CD4-positive, alpha-beta T cell (primary cell): ENCODE data around the gene RBM19. TPM values are rescaled to one million over a fixed set of nuclear protein-coding genes. Genes with fewer than 3 reads are reported as not detected.

Source experiments
- ATAC-seq: fragments of 200-7000 bp; cut with Tn5 transposase; one replicate; pipeline ENCODE4 v1.10.0; 2022; ENCODE audit warnings: mild to moderate bottlenecking; ENCODE audit not compliant: poor library complexity
- CTCF ChIA-PET: fragments of 350-600 bp; sonication (Branson Sonifier 250); formaldehyde crosslinking; loops from one replicate; lab custom pipeline; 2021; ENCODE audit warnings: antibody characterized with exemption, inconsistent platforms; lab: Charles Lee
- POLR2A ChIA-PET: fragments of 350-600 bp; sonication (Branson Sonifier 250); formaldehyde crosslinking; loops from one replicate; lab custom pipeline; 2021; ENCODE audit warnings: antibody characterized with exemption, inconsistent platforms; lab: Charles Lee
- DNase-seq, 14 experiments: peaks; one replicate each; pipeline ENCODE4 v3.0.0-alpha.2; 2013 to 2020; ENCODE audit warnings: mixed read lengths in 2 of 14
- H3K27ac ChIP-seq, 2 donors: one replicate each; pipeline versions ENCODE4 v1.5.1 to v1.7.0; 2013; ENCODE audit warnings: low read length in 2 of 2, low read depth in 1 of 2, mild to moderate bottlenecking in 1 of 2
- H3K27me3 ChIP-seq, 2 experiments: 1 replicate in 1 of 2; 2 replicates in 1 of 2; pipeline versions ENCODE4 v1.6.1 to v1.7.0; 2013; ENCODE audit warnings: low read length in 2 of 2, control low read depth in 1 of 2, mild to moderate bottlenecking in 1 of 2, moderate library complexity in 1 of 2; ENCODE audit not compliant: insufficient read depth in 2 of 2, control insufficient read depth in 1 of 2
- H3K36me3 ChIP-seq: one replicate; pipeline ENCODE4 v1.6.1; 2013; ENCODE audit warnings: low read length, control low read depth; ENCODE audit not compliant: insufficient read depth
- H3K4me1 ChIP-seq: one replicate; pipeline ENCODE4 v1.6.1; 2013; ENCODE audit warnings: low read length, control low read depth; ENCODE audit not compliant: insufficient read depth
- H3K4me3 ChIP-seq: one replicate; pipeline ENCODE4 v1.5.1; 2013; ENCODE audit warnings: mild to moderate bottlenecking, low read length, moderate library complexity
- H3K9me3 ChIP-seq, 2 experiments: 1 replicate in 1 of 2; 2 replicates in 1 of 2; pipeline versions ENCODE4 v1.6.1 to v1.7.0; 2013; ENCODE audit warnings: low read length in 2 of 2, mild to moderate bottlenecking in 2 of 2, control low read depth in 1 of 2, moderate library complexity in 1 of 2; ENCODE audit not compliant: control insufficient read depth in 1 of 2, insufficient read depth in 1 of 2
- H3K27ac Mint-ChIP-seq: one replicate; pipeline ENCODE4 v1.8.0; 2020; ENCODE audit warnings: mixed read lengths
- H3K27me3 Mint-ChIP-seq: one replicate; pipeline ENCODE4 v1.8.0; 2021; ENCODE audit warnings: mixed read lengths
- H3K36me3 Mint-ChIP-seq: one replicate; pipeline ENCODE4 v1.8.0; 2021; ENCODE audit warnings: low read depth, mixed read lengths
- H3K4me1 Mint-ChIP-seq: one replicate; pipeline ENCODE4 v1.8.0; 2021; ENCODE audit warnings: low read depth, mixed read lengths
- H3K4me3 Mint-ChIP-seq: one replicate; pipeline ENCODE4 v1.8.0; 2020; ENCODE audit warnings: mild to moderate bottlenecking, mixed read lengths
- H3K9me3 Mint-ChIP-seq: one replicate; pipeline ENCODE4 v1.8.0; 2020; ENCODE audit warnings: mixed read lengths
- CTCF ChIP-seq: fragments of 200-600 bp; IDR thresholded peaks from one replicate; pipeline ENCODE4 v1.8.0; 2022; ENCODE audit warnings: antibody characterized with exemption, mild to moderate bottlenecking
- intact Hi-C, 2 experiments: fragments of 100-400 bp; cut with DNase I in 1 of 2; cut with micrococcal nuclease in 1 of 2; formaldehyde crosslinking; loops; one replicate each; pipeline versions ENCODE4 v1.15.1 to v1.9.0; 2023 to 2025; cut with DNase I, micrococcal nuclease
- total RNA-seq, 174 experiments: library from RNA in 2 of 174; stranded (reverse) in 2 of 174; gene quantifications; one replicate each; pipeline ENCODE4 v1.2.3 and lab custom pipeline; 2021 to 2026

RBM19 gene
- total RNA-seq, 2 experiments from 2014 or later: 57.1 to 58.5 TPM

GRCh38 chr12:113853491-113853890, 112.6 kb downstream of the RBM19 start:
- no peaks in the 10 kb centered on the region for H3K4me1 Mint-ChIP-seq
- no peak overlapping the region for H3K4me3 Mint-ChIP-seq
- no peak overlapping the region for H3K27ac ChIP-seq
- DNase-seq (no peak), ATAC-seq (no peak)
- no peaks in the 10 kb centered on the region for H3K9me3 ChIP-seq
- TF ChIP-seq CTCF: no peak
- H3K27me3 ChIP-seq: no peaks in the 10 kb centered on the region
- H3K4me1 ChIP-seq: no peaks in the 10 kb centered on the region
- POLR2A ChIA-PET: no interaction called here
- H3K36me3 Mint-ChIP-seq: peaks cover 68% of the 10 kb centered on the region
- H3K9me3 Mint-ChIP-seq: no peaks in the 10 kb centered on the region
- no peaks in the 10 kb centered on the region for H3K27me3 Mint-ChIP-seq
- H3K36me3 ChIP-seq: peaks cover 52% of the 10 kb centered on the region
- no peak overlapping the region for H3K27ac Mint-ChIP-seq
- intact Hi-C loops: no loop called here
- CTCF ChIA-PET: no interaction called here
- H3K4me3 ChIP-seq: no peak overlapping the region

GRCh38 chr12:113852695-113853490, 113.2 kb downstream of the RBM19 start:
- no peaks in the 10 kb centered on the region for H3K27me3 ChIP-seq
- H3K9me3 Mint-ChIP-seq: no peaks in the 10 kb centered on the region
- H3K27ac Mint-ChIP-seq: no peak overlapping the region
- DNase-seq: no peak
- H3K9me3 ChIP-seq: no peaks in the 10 kb centered on the region
- ATAC-seq: no peak
- no peak overlapping the region for H3K4me3 Mint-ChIP-seq
- CTCF ChIA-PET: no interaction called here
- no peaks in the 10 kb centered on the region for H3K27me3 Mint-ChIP-seq
- H3K36me3 ChIP-seq: peaks cover 48% of the 10 kb centered on the region
- intact Hi-C loops: no loop called here
- no peak for TF ChIP-seq CTCF
- no peak overlapping the region for H3K27ac ChIP-seq
- H3K36me3 Mint-ChIP-seq: peaks cover 67% of the 10 kb centered on the region
- no peaks in the 10 kb centered on the region for H3K4me1 ChIP-seq
- no peaks in the 10 kb centered on the region for H3K4me1 Mint-ChIP-seq
- POLR2A ChIA-PET: no interaction called here
- H3K4me3 ChIP-seq: no peak overlapping the region

- H3K27me3 Mint-ChIP-seq: no peaks in the 10 kb centered on the region
- TF ChIP-seq CTCF: no peak
- ChIA-PET CTCF (no interaction called here), POLR2A (no interaction called here)
- no peaks in the 10 kb centered on the region for H3K9me3 Mint-ChIP-seq
- intact Hi-C loops: no loop called here
- Histone ChIP-seq H3K4me1 (no peaks in the 10 kb centered on the region), H3K27ac (no peak overlapping the region), H3K4me3 (no peak overlapping the region), H3K36me3 (peaks cover 45% of the 10 kb centered on the region), H3K27me3 (no peaks in the 10 kb centered on the region), H3K9me3 (no peaks in the 10 kb centered on the region)
- no peaks in the 10 kb centered on the region for H3K4me1 Mint-ChIP-seq
- peaks cover 68% of the 10 kb centered on the region for H3K36me3 Mint-ChIP-seq
- no peak overlapping the region for H3K4me3 Mint-ChIP-seq
- ATAC-seq (no peak), DNase-seq (no peak)
- no peak overlapping the region for H3K27ac Mint-ChIP-seq
These were observed 113.9 kb downstream of the RBM19 start for GRCh38 chr12:113852264-113852663.
